ENCODE measurements around the gene LCA5L.
"Not testable (repeated sequence)": the region's sequence is repeated elsewhere in the genome, so short reads cannot be mapped to it uniquely, and the experiment has no call there.

The LCA5L gene

DNA sequence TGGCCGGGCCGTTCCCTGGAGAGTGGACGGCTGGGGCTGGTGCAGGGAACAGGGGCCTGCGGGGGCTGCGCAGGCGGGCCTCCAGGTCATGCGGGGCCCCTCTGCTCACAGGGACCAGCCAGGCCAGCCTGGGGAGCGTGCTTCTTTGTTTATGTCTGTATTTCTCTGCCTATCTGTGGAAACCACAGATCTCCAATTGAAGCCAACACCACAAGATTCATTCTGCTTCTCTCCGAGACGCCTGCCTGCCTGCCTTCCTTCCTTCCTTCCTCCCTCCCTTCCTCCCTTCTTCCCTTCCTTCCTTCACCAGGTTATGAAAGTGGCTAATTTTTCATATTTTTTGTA is 56.8 kb downstream of the LCA5L start:
- H3K27ac ChIP-seq: no peak overlapping the region
- DNase-seq (ENCODE audit: low read depth, low spot score): no peak

DNA sequence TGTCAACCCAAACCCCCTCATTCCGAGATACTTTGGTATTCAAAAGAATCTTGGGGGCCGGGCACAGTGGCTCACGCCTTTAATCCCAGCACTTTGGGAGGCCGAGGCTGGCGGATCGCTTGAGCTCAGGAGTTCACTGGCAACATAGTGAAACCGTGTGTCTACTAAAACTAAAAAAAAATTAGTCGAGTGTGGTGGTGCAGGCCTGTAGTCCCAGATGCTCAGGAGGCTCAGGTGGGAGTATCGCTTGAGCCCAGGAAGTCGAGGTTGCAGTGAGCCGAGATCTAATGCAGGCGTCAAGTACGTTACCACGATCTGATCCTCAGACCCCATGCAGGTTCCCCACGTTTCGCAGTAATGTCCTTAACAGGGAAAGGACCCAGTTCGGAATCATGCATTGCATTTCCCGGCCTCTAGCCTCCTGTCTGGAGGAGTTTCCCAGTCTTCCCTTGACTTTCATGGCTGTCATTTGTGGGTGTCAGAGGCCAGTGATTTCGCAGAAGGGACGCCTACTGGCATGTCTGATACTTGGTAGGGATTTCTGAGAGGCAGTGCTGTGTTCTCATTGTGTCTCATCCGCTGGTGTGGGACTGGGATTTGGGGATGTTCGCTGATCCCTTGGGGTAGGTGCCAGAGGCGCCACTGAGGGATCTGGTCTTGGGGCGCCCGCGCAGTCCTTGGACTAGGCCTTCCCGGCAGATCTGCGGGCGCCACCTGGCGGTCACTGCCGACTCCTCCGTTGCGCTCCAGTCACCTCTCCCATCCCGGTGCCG is 57.4 kb downstream of the LCA5L start:
- DNase-seq (ENCODE audit: low read depth, low spot score): no peak
- peak overlapping the region; percentile 59 for H3K27ac ChIP-seq

DNA sequence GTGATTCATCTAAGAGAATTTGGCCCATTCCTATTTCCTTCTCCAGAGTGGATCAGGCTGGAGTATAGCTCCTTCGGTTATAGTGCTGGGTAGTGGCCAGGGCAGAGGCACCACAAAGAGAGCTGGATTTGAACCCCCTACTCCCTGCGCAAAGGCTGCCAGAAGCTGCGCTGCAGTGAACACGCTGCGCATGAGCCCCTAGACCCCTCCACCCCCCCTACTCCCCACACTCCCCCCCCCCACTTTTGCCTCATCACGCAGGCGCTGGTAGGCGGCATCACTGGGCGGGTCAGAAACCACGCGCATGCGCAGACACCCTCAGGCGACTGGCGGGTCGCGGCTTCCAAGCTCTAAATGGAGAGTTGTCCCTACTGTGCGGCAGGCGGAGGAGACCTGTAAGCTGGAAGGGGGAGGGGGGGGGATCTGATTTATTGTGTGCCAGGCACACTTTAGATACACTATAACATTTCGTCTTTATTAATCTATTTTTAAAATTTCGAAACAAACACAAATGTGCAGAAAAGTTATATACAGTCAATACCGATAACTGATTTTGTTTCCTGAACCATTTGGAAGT is 58.0 kb downstream of the LCA5L start:
- no peak for DNase-seq (ENCODE audit: low read depth, low spot score)
- H3K27ac ChIP-seq: peak overlapping the region; percentile 59

DNA sequence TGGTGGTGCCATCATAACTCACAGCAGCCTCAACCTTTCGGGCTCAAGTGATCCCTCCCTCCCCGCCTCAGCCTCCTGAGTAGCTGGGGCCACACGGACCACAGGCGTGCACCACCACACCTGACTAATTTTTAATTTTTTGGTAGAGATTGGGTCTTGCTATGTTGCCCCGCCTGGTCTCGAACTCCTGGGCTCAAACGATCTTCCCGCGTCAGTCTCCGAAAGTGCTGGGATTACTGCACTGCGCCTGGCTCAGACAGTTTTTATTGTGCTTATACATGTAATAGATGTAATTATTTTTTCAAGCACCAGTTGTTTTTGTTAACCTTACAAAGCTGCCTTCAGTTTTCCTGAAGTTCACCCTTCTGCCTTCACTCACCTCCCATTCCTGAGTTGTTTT is 58.7 kb downstream of the LCA5L start:
- peak overlapping the region; percentile 59 for H3K27ac ChIP-seq
- DNase-seq (ENCODE audit: low read depth, low spot score): no peak

GRCh38 chr21:39386194-39386593 is 59.4 kb downstream of the LCA5L start:
- no peak overlapping the region for H3K27ac ChIP-seq
- no peak for DNase-seq (ENCODE audit: low read depth, low spot score)

GRCh38 chr21:39385299-39386145 is 60.1 kb downstream of the LCA5L start:
- no peak overlapping the region for H3K27ac ChIP-seq
- DNase-seq (ENCODE audit: low read depth, low spot score): no peak

DNA sequence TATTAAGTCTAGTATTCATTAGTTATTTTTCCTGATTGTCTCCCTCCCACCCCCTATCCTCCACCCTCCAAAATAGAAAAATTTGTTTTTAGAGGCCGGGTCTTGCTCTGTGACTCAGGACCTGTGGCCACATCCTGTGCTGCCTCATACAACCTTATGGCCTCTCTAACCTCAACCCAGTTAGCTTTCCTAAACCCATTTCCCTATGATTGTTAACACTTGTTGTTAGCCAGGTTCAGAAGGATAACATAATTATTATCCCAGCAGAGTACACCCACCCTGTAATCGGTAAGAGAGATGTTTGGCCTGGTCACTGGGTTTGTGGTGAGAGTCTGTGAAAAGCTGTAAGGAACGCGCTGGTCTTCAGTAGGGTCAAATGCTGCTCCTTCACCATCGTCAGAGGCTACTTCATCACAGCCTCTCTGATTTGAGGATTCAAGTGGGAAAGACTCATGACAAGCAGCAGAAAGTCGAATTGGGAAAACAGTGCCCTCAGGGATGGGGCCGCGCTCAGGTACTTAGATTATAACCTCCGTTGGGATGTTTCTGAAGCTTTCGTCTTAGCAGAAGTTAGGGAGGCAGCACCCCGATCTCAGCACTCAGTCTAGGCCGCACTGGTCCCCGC is 60.8 kb downstream of the LCA5L start:
- no peak overlapping the region for H3K27ac ChIP-seq

DNA sequence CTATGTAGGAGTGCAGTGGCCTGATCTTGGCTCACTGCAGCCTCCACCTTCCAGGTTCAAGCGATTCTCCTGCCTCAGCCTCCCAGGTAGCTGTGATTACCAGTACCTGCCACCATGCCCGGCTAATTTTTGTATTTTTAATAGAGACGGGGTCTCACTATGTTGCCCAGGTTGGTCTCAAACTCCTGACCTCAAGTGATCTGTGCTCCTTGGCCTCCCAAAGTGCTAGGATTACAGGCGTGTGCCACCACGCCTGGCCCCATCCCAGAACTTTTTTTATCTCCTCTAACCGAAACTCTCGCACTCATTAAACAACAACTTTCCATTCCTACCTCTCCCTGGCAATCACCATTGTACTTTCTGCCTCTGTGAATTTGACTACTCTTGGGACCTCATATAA is 63.5 kb downstream of the LCA5L start:
- not testable (repeated sequence) for H3K27ac ChIP-seq; DNase-seq (ENCODE audit: low read depth, low spot score)

More for the DNA sequence above, 60.8 kb downstream of the LCA5L start:
- DNase-seq (ENCODE audit: low read depth, low spot score): no peak

DNA sequence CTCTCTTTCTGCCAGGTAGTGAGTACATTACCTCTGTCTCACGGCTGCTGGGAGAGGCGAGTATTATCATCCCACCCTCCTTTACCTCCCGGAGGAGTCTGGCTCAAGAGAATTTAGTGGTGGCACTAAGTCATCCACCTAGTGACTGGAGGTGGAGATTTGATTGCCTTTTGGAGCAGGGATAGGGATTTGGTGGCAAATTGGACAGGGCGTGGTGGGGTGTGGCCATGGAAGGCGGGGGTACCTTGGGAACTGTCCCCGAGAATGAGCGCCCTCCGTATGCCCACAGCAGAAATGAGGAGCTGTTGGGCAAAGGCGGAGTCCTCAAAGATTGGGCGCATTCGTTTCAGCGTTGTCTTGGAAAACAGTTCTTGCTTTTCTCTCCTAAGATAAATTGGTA is 64.6 kb downstream of the LCA5L start:
- peak overlapping the region; percentile 52 for H3K27ac ChIP-seq
- no peak for DNase-seq (ENCODE audit: low read depth, low spot score)

DNA sequence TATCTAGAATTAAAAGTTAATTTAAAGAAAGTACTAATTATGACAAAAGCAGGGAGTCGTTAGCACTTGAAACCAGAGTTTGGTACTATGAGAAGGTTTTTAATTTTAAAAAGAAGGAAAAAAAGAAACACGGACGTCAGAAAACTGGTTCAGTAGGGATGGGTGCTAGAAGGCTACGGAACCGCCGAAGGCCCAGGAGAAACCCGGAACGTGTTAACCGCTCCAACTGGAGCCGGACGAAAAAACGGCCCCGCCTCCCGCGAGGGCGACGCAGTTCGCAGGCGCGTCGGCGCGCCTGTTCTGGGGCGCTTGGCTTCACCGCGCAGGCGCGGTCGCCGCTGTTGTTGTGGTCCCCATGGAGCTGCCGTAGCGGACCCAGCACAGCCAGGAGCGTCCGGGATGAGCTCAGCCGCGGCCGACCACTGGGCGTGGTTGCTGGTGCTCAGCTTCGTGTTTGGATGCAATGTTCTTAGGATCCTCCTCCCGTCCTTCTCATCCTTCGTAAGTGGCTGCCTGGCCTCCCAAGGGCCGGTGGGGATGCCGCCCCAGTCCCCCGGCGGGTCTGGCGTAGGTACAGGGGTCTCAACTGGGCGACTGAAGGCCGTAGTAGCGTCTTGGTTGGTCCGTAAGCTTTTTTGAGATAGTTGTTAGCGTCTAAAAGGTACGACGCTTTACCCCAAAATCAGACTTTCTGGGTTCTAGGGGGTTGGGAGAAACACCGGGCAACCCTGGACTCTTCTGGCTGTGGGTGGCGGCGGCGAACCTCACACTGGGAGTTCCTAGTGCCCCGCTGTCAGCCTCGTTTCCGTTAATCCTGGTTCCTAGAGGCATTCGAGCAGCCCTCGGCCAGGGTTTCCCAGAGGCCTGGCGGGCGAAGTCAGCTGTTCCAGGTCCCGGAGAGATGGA is 65.3 kb downstream of the LCA5L start:
- H3K27ac ChIP-seq: peak overlapping the region; percentile 52
- DNase-seq (ENCODE audit: low read depth, low spot score): peak; percentile 62

GRCh38 chr21:39377444-39378050 is 68.0 kb downstream of the LCA5L start:
- DNase-seq (ENCODE audit: low read depth, low spot score): peak; percentile 78

DNA sequence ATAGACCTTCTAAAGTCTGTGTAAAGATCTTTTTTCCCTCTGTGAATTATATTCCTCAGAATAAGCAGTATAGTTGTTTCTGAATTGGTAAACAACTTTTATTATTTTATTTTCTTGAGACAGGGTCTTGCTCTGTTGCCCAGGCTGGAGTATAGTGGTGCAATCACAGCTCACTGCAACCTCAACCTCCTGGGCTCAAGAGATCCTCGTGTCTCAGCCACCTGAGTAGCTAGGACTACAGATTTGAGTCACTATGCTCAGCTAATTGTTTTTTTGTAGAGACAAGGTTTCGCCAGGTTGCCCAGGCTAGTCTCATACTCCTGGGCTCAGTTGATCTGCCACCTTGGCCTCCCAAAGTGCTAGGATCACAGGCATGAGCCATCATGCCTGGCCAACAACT is 70.1 kb downstream of the LCA5L start:
- no peak for DNase-seq (ENCODE audit: low read depth, low spot score)
- no peak overlapping the region for H3K27ac ChIP-seq

More at GRCh38 chr21:39377444-39378050, 68.0 kb downstream of the LCA5L start:
- peak overlapping the region; percentile 45 for H3K27ac ChIP-seq

DNA sequence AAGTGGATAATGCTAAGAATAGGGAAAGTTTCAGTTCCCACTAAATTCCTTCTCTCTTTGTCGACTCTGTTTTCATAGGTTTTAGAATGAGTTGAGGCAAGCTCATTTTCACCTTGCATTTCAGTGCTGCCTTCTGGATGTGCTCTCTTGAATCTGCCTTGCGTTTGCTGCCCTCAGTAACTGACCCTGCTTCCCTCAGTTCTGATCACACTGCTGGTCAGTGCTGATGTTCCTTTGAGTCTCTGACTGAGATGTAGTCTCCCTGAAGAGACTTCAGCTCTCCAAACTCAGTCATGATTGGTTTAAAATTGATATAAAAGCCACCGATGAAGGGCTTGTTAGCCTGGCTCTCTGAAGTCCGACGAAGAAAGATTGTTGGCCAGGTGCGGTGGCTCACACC is 71.5 kb downstream of the LCA5L start:
- DNase-seq (ENCODE audit: low read depth, low spot score): no peak
- H3K27ac ChIP-seq: no peak overlapping the region

GRCh38 chr21:39373634-39374033 is 71.9 kb downstream of the LCA5L start:
- H3K27ac ChIP-seq: no peak overlapping the region
- DNase-seq (ENCODE audit: low read depth, low spot score): no peak

- not testable (repeated sequence) for DNase-seq (ENCODE audit: low read depth, low spot score); H3K27ac ChIP-seq
These were observed 75.7 kb downstream of the LCA5L start for GRCh38 chr21:39369896-39370288.

GRCh38 chr21:39367783-39368182 is 77.8 kb downstream of the LCA5L start:
- DNase-seq (ENCODE audit: low read depth, low spot score): no peak
- H3K27ac ChIP-seq: no peak overlapping the region

DNA sequence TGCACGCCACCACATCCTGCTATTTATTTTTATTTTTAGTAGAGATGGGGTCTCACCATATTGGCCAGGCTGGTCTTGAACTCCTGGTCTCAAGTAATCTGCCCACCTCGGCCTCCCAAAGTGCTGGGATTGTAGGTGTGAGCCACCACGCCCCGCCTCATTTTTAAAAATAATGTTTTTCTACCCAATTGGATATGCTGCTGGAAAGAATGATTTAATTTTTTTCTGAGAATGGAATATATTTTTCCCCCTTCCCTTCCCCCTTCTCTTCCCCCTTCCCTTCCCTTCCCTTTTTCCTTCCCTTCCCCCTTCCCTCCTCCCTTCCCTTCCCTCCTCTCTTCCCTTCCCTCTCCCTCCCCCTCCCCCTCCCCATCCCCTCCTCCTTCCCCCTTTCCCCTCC is 79.0 kb downstream of the LCA5L start:
- no peak for DNase-seq (ENCODE audit: low read depth, low spot score)
- no peak overlapping the region for H3K27ac ChIP-seq

DNA sequence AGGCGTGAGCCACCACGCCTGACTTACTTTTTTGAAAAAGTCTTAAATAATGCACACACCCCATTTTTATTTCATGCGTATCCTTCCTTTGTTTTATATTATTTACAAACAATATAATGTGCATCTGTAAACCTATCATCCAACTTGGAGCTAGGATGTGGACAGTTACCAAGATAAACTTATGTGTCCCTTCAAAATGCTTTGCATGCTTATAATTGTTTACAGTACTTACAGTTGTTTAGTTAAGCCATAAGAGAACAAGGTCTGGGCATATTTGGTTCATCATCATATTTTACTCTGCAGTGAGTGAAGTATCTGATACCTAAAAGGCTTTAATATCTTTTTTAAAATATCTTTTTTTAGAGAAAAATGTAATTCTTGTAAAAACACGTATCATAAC is 80.6 kb downstream of the LCA5L start:
- no peak for DNase-seq (ENCODE audit: low read depth, low spot score)
- H3K27ac ChIP-seq: no peak overlapping the region
